Measurements from ENCODE around the gene PCDHA1.

PCDHA1 gene

GRCh38 chr5:140857177-140857986, 71.4 kb downstream of the PCDHA1 start:
- no peak for TF ChIP-seq EP300 (IDR thresholded peaks at IDR 0.05; ENCODE audit: borderline replicate concordance)
- TF ChIP-seq REST (IDR thresholded peaks at IDR 0.05; ENCODE audit: low read depth) = no peak
- no peak for TF ChIP-seq FOXM1 (IDR thresholded peaks at IDR 0.05; ENCODE audit: borderline replicate concordance, low read depth)
- no peak for TF ChIP-seq YY1 (IDR thresholded peaks at IDR 0.05; ENCODE audit: low read depth)
- no peak for TF ChIP-seq CEBPB (IDR thresholded peaks at IDR 0.05)
- no peak for TF ChIP-seq USF1 (IDR thresholded peaks at IDR 0.05)
- TF ChIP-seq NFIC (IDR thresholded peaks at IDR 0.05) = no peak
- TF ChIP-seq TEAD4 (IDR thresholded peaks at IDR 0.05) = no peak
- TF ChIP-seq EGR1 (IDR thresholded peaks at IDR 0.05) = no peak
- TF ChIP-seq ZBTB7A (IDR thresholded peaks at IDR 0.05; ENCODE audit: low read depth) = no peak
- no peak for TF ChIP-seq CREB1 (IDR thresholded peaks at IDR 0.05; ENCODE audit: low read depth)
- no peak for TF ChIP-seq TCF12 (IDR thresholded peaks at IDR 0.05; ENCODE audit: low read depth)
- TF ChIP-seq TAF1 (IDR thresholded peaks at IDR 0.05; ENCODE audit: low read depth) = no peak
- TF ChIP-seq RAD21 (IDR thresholded peaks at IDR 0.05; ENCODE audit: low read depth) = no peak

GRCh38 chr5:140857987-140858240, 72.0 kb downstream of the PCDHA1 start:
- TF ChIP-seq REST (IDR thresholded peaks at IDR 0.05; ENCODE audit: low read depth) (no peak), TAF1 (IDR thresholded peaks at IDR 0.05; ENCODE audit: low read depth) (no peak), TCF12 (IDR thresholded peaks at IDR 0.05; ENCODE audit: low read depth) (no peak), EP300 (IDR thresholded peaks at IDR 0.05; ENCODE audit: borderline replicate concordance) (no peak)

- TF ChIP-seq, protein P1, sequence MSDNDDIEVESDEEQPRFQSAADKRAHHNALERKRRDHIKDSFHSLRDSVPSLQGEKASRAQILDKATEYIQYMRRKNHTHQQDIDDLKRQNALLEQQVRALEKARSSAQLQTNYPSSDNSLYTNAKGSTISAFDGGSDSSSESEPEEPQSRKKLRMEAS (IDR thresholded peaks at IDR 0.05) = no peak
- TF ChIP-seq TAF1 (IDR thresholded peaks at IDR 0.05; ENCODE audit: low read depth) (no peak), EGR1 (IDR thresholded peaks at IDR 0.05) (no peak), TCF12 (IDR thresholded peaks at IDR 0.05; ENCODE audit: low read depth) (no peak), CEBPB (IDR thresholded peaks at IDR 0.05) (no peak), FOXM1 (IDR thresholded peaks at IDR 0.05; ENCODE audit: borderline replicate concordance, low read depth) (no peak), RAD21 (IDR thresholded peaks at IDR 0.05; ENCODE audit: low read depth) (no peak), NFIC (IDR thresholded peaks at IDR 0.05) (no peak), USF1 (IDR thresholded peaks at IDR 0.05) (no peak)
Measured at GRCh38 chr5:140862441-140863295, 76.7 kb downstream of the PCDHA1 start.

DNA sequence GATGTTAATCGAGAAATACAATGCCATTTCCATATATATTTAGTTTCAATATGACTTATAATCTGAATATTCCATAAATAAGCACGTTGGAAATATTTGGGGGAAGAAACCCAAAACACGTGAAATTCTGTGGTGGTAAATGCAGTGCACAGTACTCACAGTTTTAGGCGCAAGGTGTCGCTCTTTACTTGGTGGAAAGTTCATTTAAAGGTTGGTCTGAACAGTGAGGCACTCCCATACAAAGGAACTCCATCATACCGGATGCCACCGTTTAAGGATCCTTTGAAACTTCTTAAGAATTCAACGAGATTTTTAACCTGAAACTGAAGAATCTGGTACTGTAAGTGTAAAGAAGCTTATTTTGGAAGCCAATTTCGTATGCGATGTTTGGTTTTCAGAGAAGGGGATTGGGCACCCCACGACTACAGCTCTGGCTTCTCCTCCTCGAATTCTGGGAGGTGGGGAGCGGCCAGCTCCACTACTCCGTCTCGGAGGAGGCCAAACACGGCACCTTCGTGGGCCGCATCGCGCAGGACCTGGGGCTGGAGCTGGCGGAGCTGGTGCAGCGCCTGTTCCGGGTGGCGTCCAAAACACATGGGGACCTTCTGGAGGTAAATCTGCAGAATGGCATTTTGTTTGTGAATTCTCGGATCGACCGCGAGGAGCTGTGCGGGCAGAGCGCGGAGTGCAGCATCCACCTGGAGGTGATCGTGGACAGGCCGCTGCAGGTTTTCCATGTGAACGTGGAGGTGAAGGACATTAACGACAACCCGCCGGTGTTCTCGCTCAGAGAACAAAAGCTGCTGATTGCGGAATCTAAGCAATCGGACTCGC, 83.0 kb downstream of the PCDHA1 start, which contains the start of gene PCDHA11:
PCDHA11 (plus strand) TSS at position 237 of the 834 bp plus-strand sequence; CDS start at position 384, 147 bp downstream.
- TF ChIP-seq YY1 (IDR thresholded peaks at IDR 0.05; ENCODE audit: low read depth) (no peak), TAF1 (IDR thresholded peaks at IDR 0.05; ENCODE audit: low read depth) (no peak), RAD21 (IDR thresholded peaks at IDR 0.05; ENCODE audit: low read depth) (peak; percentile 44), NFIC (IDR thresholded peaks at IDR 0.05) (no peak), USF1 (IDR thresholded peaks at IDR 0.05) (no peak)

- TF ChIP-seq REST (IDR thresholded peaks at IDR 0.05; ENCODE audit: low read depth) (no peak), CREB1 (IDR thresholded peaks at IDR 0.05; ENCODE audit: low read depth) (no peak), ZBTB7A (IDR thresholded peaks at IDR 0.05; ENCODE audit: low read depth) (no peak), USF1 (IDR thresholded peaks at IDR 0.05) (no peak), TEAD4 (IDR thresholded peaks at IDR 0.05) (no peak)
Measured at GRCh38 chr5:140869555-140869886, 83.6 kb downstream of the PCDHA1 start.
